Uterus (tissue), 2 donors: Measurements from ENCODE around the gene APOC3.

Experiments used
- POLR2A ChIP-seq, 2 donors: fragments of 450-650 bp; IDR thresholded peaks; one replicate each; pipeline ENCODE4 v1.6.1; 2016; ENCODE audit warnings: antibody characterized with exemption in 2 of 2, mild to moderate bottlenecking in 1 of 2, moderate library complexity in 1 of 2
- TF ChIP-seq, protein P1 (sequence below), 4 experiments: fragments of 200-600 bp in 2 of 4; fragments of 450-650 bp in 2 of 4; sonication (generic) in 2 of 4; IDR thresholded peaks; one replicate each; pipeline ENCODE4 v1.5.1; 2016 to 2019; ENCODE audit warnings: antibody characterized with exemption in 4 of 4, mild to moderate bottlenecking in 2 of 4, moderate library complexity in 1 of 4

GRCh38 chr11:116849486-116849885 lies 19.8 kb downstream of the APOC3 start:
- TF ChIP-seq, protein P1, sequence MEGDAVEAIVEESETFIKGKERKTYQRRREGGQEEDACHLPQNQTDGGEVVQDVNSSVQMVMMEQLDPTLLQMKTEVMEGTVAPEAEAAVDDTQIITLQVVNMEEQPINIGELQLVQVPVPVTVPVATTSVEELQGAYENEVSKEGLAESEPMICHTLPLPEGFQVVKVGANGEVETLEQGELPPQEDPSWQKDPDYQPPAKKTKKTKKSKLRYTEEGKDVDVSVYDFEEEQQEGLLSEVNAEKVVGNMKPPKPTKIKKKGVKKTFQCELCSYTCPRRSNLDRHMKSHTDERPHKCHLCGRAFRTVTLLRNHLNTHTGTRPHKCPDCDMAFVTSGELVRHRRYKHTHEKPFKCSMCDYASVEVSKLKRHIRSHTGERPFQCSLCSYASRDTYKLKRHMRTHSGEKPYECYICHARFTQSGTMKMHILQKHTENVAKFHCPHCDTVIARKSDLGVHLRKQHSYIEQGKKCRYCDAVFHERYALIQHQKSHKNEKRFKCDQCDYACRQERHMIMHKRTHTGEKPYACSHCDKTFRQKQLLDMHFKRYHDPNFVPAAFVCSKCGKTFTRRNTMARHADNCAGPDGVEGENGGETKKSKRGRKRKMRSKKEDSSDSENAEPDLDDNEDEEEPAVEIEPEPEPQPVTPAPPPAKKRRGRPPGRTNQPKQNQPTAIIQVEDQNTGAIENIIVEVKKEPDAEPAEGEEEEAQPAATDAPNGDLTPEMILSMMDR (IDR thresholded peaks at IDR 0.05) = no peak
- no peak for TF ChIP-seq POLR2A (IDR thresholded peaks at IDR 0.05)
